Umbilical cord (tissue), 2 donors: Measurements from ENCODE around the gene RFFL. TPM values are rescaled to one million over a fixed set of nuclear protein-coding genes. Genes with fewer than 3 reads are reported as not detected.

ENCODE experiments used
- DNase-seq: peaks from one replicate; pipeline ENCODE4 v3.0.0-alpha.2; 2015; ENCODE audit warnings: low spot score
- total RNA-seq: library from RNA; depleted of rRNA; stranded (reverse); fragments of >200 nt; gene quantifications from one replicate; pipeline ENCODE4 v1.2.3, GENCODE V29; 2014; ENCODE audit warnings: low replicate concordance; ENCODE audit not compliant: insufficient read depth

RFFL gene
- total RNA-seq, 1 donor from 2014 or later, result 6.3 TPM

DNA sequence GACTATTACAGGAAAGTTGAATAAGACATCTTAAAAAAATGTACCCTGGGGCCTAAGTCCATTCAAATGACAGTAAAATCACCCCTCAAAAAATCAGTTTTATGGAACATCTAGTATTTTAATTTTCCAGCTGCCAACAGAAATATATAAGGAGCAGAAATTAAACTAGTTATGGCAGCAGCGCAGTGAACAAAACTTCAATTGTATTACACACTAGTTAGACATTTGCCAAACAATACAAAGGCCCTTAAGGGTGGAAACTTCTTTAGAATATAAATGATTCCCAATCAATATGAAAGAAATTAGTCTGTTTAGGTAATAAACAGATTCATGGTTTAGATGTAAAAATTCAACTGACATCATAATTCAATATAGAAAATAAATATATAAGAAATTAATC, 18.1 kb upstream of the RFFL start:
- no peak for DNase-seq

DNA sequence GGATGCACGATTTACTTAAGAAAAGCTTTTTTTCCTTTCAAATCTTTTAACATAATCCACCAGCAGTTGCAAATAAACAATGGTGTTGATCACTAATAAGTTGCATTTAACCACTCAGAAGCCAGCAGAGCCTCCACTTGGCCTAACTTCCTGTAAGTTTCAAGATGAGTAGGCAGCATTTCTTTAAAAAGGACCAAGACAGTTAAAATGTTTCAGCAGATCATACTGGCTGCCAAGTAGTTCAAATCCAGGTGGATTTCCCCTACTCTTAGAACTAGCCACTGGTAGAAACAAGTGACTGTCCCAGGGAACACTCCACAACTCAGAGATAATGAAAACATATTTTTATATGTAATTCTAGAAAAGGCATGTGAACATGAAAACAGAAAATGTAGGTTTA, 17.0 kb upstream of the RFFL start:
- DNase-seq, result no peak

DNA sequence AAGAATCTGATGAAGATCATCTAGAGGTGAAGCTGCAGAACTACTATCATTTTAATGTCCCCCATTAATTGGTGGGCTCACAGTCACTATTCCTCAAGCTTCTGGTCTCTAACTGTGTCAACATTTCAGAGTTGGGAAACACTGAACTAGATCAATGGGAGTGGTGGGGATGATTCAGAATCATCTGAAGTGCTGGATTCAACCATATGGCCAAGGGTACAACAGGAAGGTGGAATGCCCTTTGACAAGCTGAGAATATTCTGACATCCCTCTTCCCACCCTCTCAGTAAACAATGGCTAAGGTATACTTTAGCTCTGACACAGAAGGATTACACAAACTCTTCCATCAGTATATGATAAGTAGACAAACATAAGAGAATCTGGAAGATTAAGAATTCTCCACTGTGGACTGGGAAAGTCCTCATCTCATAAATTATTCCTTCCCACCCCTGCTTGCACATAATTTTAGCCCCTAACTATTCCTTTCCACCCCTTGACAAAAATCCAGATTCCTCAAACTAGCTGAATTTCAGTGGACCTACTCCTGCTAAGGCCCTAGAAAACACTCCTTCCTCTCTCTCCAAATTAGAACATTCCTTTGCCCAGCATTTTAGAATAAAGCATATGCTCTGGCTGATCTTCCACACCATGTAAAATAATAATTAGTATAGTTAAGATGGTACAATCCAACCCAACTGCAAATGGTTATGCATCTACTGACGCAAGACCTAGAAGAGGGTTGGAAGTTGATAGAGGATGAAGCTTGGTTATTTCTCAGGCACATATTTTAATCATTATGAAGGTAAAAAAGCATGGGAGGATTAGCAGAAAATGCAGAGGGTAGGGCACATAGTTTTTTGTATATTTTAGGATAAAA, 16.3 kb upstream of the RFFL start:
- no peak for DNase-seq

DNA sequence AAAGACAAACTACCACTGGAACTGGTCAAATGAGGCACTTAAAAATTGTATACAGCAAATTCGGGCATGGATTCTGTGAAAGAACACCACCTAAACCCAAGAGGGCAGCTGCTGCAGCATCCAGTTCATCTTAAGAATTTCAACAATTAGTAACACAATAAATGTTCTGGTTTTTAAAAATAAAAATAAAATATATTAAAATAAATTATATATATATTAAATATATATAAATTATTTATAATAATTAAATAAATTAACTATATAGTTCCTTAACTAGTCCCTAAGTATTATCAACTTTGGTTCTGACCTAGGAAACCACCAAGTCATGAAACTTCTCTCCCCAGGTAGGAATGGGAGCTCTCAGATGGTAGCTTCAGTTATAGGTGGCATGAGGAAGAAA, 13.4 kb upstream of the RFFL start:
- no peak for DNase-seq

DNA sequence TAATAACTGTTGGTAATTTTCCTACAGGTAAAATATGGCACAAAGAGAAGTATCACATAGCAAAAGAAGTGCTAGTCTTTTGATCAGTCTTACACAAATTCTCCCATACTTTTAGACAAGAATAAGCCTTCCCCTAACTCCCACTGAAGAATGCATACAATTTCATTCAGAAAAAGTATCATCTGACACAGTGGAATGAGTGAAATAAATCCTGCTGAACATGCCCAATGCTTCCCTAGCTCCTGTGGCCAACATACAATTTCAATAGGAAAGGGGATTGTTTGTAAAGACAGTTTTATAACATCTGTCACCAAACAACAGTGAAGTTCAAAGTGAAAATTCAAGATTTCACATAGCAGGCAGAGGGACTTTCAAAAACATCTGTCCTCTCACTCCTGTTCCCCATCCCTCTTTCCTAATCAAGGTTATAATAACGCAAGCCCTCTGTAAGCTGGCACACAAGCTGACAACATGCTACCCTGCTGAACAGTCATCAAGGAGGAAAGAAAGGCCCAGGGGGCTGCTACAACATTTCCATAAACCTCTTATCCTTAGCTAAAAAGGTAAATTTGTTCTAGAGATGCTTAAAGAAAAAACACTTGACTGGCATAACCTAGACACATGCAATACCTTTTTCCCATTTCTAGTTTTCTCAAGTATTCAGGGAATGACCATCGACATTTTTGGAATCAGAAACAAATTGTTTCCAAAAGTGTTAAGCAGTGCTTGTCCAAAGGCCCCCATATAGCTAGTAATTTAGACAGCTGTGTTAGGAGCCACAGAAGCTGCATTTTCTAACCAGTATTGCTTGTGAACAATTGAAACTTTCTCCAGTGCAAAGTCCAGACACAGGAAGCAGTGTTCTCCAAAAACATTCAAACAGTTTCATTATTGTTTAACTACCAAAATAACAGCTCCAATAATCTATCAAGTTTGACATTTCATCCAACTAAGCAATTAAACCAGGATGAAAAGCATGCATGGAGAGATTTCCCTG, 11.5 kb upstream of the RFFL start:
- DNase-seq, result no peak

DNA sequence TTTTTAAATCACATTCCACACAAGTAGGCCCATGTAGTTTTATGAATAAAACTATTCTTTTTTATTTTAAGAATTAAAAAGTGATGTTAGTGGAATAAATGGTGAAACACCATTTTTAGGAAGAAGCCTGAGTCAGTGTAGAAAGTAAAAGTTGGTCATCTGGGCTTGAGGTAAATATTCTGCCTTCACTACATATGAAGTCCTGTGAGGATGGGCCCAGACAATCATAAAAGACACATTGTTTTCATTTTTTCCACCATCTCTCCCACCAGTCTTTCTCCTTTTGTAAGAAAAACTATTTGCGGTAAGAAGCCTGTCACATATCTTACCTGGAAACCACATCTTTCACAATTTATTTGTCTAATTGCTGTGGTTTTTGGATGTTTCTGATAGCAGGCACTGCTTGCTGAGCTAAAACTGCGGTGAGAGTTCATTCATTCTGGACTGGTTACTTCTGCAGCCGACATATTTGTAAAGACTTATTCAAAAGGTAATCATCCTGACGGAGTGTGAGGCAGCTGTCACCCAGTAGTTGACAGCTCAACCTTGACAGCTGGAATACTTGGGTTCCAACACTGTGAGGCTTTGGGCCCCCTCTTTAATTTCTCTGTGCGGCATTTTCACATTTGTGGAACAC, 10.6 kb upstream of the RFFL start:
- no peak for DNase-seq

DNA sequence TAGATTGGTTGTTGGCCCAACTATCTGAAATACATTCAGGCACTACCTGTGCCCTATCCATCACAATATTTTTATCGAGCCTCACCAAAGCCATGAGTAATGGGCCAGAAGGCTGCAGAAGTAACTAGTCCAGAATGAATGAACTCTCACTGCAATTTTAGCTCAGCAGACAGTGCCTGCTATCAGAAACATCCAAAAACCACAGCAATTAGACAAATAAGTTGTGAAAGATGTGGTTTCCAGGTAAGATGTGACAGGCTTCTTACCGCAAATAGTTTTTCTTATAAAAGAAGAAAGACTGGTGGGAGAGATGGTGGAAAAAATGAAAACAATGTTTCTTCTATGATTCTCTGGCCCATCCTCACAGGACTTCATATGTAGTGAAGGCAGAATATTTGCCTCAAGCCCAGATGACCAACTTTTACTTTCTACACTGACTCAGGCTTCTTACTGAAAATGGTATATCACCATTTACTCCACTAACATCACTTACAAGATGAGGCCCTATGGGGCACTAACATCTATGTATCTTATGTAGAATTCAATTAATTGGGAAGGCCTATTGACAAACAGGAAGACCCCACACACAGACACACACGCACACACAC, 9.8 kb upstream of the RFFL start:
- DNase-seq, result no peak

DNA sequence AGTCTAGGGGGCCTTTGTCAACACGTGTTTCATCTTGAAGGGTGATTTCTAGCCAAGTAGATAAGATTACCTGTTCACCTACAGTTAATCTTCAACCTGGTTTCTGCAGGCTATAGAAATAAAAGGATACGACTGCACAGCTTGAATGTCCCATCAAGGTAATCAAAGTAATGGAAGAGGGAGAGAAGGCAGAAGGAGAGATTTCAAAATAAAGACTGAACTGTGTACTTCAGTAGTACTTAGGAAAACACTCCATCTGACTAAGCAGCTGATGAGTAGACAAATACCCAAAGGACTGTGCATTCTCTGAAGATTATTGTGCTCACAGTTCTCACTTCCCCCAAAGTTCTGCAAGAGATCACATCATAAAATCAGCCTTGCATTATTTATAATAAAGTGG, 5.8 kb upstream of the RFFL start:
- no peak for DNase-seq

DNA sequence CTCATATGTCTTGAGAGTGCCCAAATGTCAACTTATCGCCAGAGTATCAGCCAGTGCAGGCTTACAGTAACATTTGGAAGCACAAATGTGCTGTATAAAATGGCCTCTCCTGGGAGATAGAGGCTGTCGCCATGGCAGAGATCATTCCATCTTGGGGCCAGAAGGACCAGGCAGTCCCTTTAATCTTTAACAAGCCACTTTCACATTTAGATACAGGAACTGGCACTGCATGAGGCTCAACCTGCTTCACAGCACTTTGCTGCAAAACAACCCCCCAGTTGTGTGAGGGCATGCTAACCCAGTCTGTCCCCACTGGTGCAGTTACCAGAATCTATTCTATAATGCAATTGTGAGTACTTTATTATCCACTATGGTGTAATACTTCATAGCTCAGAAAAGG, 4.7 kb upstream of the RFFL start:
- no peak for DNase-seq

DNA sequence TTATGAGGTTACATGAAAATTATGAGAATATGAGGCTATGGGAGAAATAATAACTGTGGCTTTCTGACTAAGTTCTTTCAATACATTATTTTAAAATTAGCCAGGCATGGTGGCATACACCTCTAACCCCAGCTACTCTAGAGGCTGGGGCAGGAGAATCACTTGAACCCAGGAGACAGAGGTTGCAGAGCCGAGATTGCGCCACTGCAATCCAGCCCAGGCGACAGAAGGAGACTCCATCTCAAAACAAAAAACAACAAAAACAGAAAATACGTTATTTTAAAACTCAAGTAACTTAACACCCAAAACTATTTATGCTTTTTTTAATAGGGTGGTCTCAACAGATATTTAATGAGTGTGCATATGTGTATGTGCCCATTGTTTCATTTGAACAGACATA, 2.4 kb upstream of the RFFL start:
- no peak for DNase-seq

DNA sequence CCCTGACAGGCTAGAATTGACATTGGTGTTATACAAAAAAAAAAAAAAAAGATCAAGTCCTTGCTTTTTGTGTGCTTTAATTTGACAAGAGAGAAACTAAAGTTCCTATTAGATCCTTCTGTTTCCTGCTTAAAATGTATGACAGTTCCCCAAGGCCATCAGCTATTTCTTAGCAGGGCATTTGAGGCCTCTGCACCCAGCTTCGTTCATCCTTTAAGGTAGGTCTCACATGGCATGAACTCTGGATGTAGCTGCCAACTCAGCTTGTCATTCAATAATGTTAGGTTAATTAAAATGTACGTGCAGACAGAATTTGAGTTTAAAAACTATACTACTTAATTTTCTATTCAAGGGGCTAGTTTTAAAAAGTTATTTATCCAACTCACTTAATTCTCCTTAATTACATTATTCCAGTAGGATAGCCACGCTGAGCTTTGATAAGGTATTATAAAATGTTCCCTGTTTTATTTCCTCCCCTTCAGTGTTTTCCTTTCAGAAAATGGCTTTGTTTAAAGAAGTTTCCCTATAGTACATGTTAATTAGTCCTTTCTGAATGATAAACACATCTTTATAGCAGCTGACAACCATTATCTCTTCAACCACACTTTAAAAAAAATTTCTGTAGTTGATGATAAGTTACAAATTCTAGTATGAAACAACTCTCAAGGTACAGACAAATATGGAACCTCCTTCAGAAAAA, 1.2 kb upstream of the RFFL start:
- no peak for DNase-seq

DNA sequence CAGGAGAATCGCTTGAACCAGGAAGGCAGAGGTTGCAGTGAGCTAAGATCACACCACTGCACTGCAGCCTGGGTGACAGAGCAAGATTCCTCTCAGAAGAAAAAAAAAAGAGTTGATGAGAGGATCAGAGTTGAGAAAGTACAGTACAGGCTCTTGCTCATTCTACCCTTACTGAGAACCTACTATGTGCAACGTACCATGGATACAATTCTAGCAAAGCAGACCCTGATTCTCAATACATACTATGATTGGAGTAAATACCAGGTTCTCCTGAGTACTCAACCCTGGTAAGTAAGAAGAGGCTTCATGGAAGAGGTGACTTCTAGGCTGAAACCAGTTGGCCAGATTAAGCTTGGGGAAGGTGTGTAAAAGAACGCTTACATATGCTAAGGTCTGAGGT, 1.2 kb downstream of the RFFL start:
- no peak for DNase-seq

DNA sequence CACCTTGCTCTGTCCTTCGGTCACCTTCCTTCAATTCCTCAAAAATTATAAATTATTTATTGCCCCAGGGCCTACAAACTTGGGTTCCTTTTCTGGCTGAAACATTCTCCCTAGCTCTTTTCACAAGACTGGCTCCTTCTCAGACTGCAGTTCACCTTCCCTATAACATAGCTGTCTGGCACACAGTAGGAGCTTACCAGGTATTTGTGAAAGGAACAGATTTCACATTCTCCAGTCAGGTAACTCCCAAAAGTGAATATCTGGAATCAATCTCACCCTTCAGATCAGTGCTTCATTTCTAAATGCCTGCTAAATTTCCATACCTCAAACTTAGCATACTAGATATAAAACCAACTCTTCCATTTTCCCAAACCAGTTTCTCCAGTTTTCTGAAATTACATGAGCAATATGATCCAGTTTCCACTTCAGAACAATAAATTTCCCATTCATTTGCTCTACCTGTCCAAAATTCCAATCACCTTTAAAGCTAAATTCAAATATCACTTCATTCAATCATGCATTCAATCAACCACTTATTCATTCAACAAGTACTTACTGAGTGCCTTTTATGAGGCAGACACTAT, 6.1 kb downstream of the RFFL start:
- DNase-seq, result peak; percentile 17

DNA sequence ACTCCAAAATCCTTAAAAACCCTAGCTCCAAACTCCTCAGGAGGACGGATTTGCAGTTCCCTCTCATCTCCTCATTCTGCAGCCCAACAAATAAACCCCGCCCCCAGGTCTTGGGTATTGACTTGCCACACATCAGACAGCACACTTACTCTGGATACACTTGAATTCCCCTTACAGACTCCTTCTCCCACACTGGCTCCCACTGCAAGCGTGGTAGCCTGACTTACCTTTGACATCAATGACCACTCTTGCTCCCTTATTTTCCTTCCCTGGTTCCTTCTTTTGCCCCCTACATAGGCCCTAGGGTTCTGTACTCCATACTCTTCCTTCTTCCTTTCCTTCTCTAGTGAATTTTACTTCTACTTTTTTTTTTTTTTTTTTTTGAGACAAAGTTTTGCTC, 7.5 kb downstream of the RFFL start:
- no peak for DNase-seq

DNA sequence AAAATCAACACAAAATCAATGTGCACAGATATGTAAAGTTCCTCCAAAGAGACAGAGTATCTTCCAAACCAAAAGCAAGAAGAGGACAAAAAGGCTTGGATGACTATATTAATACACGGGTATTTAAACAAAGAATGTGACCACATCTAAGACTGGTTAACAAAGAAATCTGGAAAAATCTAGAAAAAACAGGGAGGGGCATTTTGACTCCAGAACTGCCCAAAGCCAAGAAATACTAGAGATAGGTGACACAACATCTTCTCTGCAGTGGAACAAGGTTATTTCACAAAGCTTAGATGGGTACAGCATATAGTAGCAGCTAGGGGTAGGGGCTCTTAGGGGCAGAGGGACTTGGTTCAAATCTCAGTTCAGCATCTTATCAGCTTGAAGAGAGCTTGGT, 10.3 kb downstream of the RFFL start:
- no peak for DNase-seq

DNA sequence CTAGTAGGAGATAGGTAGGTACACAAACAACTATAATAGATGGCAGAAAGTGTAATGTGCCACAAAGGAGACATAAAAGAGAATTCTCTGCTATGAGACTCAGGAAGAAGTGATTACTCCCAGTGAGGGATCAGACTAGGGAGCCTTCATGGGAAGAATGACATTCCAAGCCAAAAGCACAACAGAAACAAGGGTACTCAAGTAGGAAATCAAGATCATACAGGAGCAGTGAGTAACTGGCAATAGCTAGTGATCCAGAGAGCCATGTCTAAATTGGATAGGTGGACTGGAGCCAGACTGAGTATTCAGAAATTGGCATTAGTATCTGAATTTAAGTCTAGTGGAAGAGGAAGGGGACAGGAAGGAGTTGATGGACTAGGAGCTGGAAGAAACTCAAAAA, 10.7 kb downstream of the RFFL start:
- no peak for DNase-seq

DNA sequence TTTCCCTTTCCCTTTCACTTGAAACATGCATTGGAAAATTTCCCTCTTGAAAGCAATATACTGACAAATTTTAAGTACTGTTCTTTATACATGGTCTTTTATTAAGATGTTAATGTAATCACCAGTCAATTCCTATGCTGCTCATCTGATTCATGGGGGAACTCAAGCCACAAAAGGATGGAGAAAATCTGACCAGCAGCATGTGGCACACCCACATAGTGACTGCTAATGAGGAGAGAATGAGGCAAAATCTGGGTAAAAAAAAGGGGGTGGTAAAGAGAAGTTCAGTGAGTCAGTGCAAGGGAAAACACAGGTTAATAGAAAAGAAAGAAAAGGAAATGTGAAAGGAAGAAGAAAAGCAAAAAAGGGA, 11.3 kb downstream of the RFFL start:
- DNase-seq, result no peak

DNA sequence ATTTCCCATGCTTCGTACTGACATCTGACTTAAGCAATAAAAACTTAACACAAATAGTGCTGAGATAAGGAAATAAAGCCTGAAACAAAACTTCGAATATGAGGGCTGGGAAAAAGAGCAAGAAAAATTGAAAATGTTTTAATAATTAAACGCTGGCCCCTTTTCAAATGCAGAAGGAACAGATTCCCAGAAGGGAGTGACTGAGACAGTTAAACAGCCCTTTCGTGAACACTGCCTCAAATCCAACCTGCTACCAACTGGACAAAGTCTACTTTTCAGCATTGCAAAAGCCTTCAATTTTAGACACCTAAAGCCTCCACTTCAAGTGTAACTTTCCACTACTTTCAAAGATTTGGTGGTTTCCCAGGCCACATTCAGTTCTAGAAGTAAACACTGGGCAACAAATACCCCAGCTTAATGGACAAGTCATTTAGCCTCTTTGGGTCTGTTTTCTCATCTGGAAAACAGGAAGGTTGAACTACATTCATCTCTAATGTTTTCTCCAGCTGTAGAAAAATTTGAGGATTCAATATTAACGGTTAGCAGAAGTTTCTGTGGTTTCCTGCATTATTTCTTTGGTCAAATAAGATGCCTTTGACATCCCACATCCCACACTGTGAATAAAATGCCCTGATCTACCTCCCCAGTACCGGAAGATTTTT, 11.8 kb downstream of the RFFL start:
- DNase-seq, result no peak

DNA sequence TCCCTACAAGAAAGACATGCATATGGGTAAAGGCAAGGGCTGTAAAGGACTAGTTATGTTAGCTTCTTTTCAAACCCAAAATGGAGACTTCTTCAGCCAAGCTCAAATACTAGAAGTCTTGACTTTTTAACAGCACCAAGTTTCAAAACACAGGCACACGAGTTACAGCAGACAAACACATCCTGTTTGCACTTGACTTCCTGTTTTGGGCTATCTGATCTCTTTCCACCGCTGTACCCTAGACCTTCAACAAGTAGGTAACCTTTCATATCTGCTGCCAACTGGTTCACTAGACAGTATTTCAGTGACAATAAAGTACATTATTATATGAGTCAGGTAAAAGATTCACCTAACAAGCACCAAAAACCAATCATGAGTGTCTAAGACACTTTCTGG, 12.3 kb downstream of the RFFL start:
- DNase-seq, result no peak

DNA sequence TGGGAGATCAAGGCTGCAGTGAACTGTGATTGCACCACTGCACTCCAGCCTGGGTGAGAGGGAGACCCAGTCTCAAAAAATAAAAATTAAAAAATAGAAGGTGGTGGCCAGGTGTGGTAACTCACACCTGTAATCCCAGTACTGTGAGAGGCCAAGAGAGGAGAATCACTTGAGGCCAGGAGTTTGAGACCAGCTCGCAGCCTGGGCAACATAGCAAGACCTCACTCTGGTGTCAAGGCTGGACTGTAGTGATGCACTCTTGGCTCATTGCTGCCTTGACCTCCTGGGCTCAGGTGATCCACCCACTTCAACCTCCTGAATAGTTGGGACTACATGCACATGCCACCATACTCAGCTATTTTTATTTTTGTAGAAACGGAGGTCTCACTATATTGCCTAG, 13.3 kb downstream of the RFFL start:
- no peak for DNase-seq
